K562 (cell line): ENCODE measurements around the gene DYNC1H1. TPM values are rescaled to one million over a fixed set of nuclear protein-coding genes. Genes with fewer than 3 reads are reported as not detected.

Experiments used
- CEBPZ ChIP-seq: fragments of 150-350 bp; IDR thresholded peaks from 2 replicates; pipeline ENCODE4 v1.6.1; 2014; ENCODE audit warnings: low read depth, mild to moderate bottlenecking, low read length, borderline replicate concordance
- CHAMP1 ChIP-seq: fragments of 450-650 bp; IDR thresholded peaks from 2 replicates; pipeline ENCODE4 v1.6.1; 2016; ENCODE audit warnings: mild to moderate bottlenecking
- CXXC5 ChIP-seq: fragments of 250-450 bp; sonication (Bioruptor Pico); IDR thresholded peaks from 2 replicates; pipeline ENCODE4 v1.8.0; 2022; ENCODE audit warnings: inconsistent platforms, mild to moderate bottlenecking, moderate library complexity
- DNMT1 ChIP-seq: fragments of 450-650 bp; IDR thresholded peaks from 2 replicates; pipeline ENCODE4 v1.6.1; 2016; ENCODE audit warnings: antibody characterized with exemption, mild to moderate bottlenecking
- FOXJ2 ChIP-seq: fragments of 200-800 bp; sonication (Bioruptor generic); IDR thresholded peaks from 2 replicates; pipeline ENCODE4 v1.6.1; 2016; ENCODE audit warnings: missing genetic modification characterization, missing compliant biosample characterization
- HLTF ChIP-seq: fragments of 450-650 bp; IDR thresholded peaks from 2 replicates; pipeline ENCODE4 v1.6.1; 2016
- ILF3 ChIP-seq: fragments of 450-650 bp; IDR thresholded peaks from 2 replicates; pipeline ENCODE4 v1.6.1; 2018; ENCODE audit warnings: antibody characterized with exemption, mild to moderate bottlenecking, moderate library complexity, borderline replicate concordance
- JUNB ChIP-seq: fragments of 450-650 bp; formaldehyde crosslinking; conservative IDR thresholded peaks from 2 replicates; pipeline ENCODE4 v1.4.0; 2020; ENCODE audit warnings: mild to moderate bottlenecking
- NCOA1 ChIP-seq: fragments of 450-650 bp; IDR thresholded peaks from 2 replicates; pipeline ENCODE4 v1.6.1; 2016; ENCODE audit warnings: low read depth
- NR2C1 ChIP-seq, 2 experiments: fragments of 450-650 bp; IDR thresholded peaks; 2 replicates each; pipeline ENCODE4 v1.6.1; 2017; ENCODE audit warnings: mild to moderate bottlenecking in 2 of 2, antibody characterized with exemption in 1 of 2, inconsistent platforms in 1 of 2, missing compliant biosample characterization in 1 of 2, missing genetic modification characterization in 1 of 2
- NR2C2 ChIP-seq, 2 experiments: fragments of 200-800 bp in 1 of 2; sonication (Bioruptor generic) in 1 of 2; sonication (generic) in 1 of 2; formaldehyde crosslinking in 1 of 2; IDR thresholded peaks; 2 replicates each; pipeline versions ENCODE4 v1.6.1 to v1.8.0; 2016 to 2022; ENCODE audit warnings: mild to moderate bottlenecking in 1 of 2, missing compliant biosample characterization in 1 of 2, missing genetic modification characterization in 1 of 2, missing genetic modification reagents in 1 of 2
- RERE ChIP-seq: sonication (generic); formaldehyde crosslinking; IDR thresholded peaks from 2 replicates; pipeline ENCODE4 v1.8.0; 2023; ENCODE audit warnings: missing genetic modification reagents, mild to moderate bottlenecking, borderline replicate concordance
- RFX1 ChIP-seq: fragments of 450-650 bp; IDR thresholded peaks from 2 replicates; pipeline ENCODE4 v1.6.1; 2016; ENCODE audit warnings: mild to moderate bottlenecking, moderate library complexity
- SOX6 ChIP-seq: fragments of 450-650 bp; IDR thresholded peaks from 2 replicates; pipeline ENCODE4 v1.6.1; 2014; ENCODE audit warnings: mild to moderate bottlenecking
- TAF15 ChIP-seq: fragments of 200-400 bp; formaldehyde crosslinking; IDR thresholded peaks from 2 replicates; pipeline ENCODE4 v1.6.1; 2017; ENCODE audit warnings: mild to moderate bottlenecking, low read depth, low read length, moderate library complexity
- ZNF75A ChIP-seq: fragments of 450-650 bp; formaldehyde crosslinking; IDR thresholded peaks from 2 replicates; pipeline ENCODE4 v1.4.0; 2020; ENCODE audit warnings: mild to moderate bottlenecking
- polyA plus RNA-seq, 8 experiments: library from polyadenylated mRNA; depleted of rRNA in 4 of 8; stranded (reverse) in 5 of 8; unstranded in 3 of 8; fragments of >200 nt; fragmentation: Nextera tagmentation in 2 of 8; fragmentation: Illumina TruSeq in 1 of 8; extraction: Ambion mirVana in 2 of 8; extraction: Trizol in 1 of 8; gene quantifications; 2 replicates each; pipeline versions ENCODE4 v1.2.1 to v1.2.3, GENCODE V29; 2011 to 2014; ENCODE audit warnings: inconsistent platforms in 1 of 8, missing spikeins in 1 of 8
- total RNA-seq, 7 experiments: library from RNA; depleted of rRNA in 6 of 7; stranded (reverse); fragments of >200 nt in 6 of 7; fragmentation: Illumina TruSeq in 2 of 7; extraction: Trizol in 2 of 7; gene quantifications; 2 replicates each; pipeline versions ENCODE4 v1.2.1 to v1.2.3, GENCODE V29; 2011 to 2021; ENCODE audit warnings: low replicate concordance in 1 of 7

Gene DYNC1H1
- total and polyA plus RNA-seq, 9 of the 15 experiments (the other 6 are each of a cell fraction or from before 2014, with no cell fraction given): 31.9 to 335 (median 115) TPM

GRCh38 chr14:102078831-102079699, 114.7 kb downstream of the DYNC1H1 start (continued):
- no peak for TF ChIP-seq NR2C1 (IDR thresholded peaks at IDR 0.05)
- no peak for TF ChIP-seq NR2C1 (tag; IDR thresholded peaks at IDR 0.05)
- TF ChIP-seq FOXJ2: no peak
- no peak for TF ChIP-seq RFX1
- no peak for TF ChIP-seq HLTF
- no peak for TF ChIP-seq NR2C2 (CRISPR knock-in tag; IDR thresholded peaks at IDR 0.05)
- TF ChIP-seq NR2C2 (tag; IDR thresholded peaks at IDR 0.05): no peak
- TF ChIP-seq TAF15: no peak
- no peak for TF ChIP-seq JUNB (CRISPR knock-in tag)
- TF ChIP-seq ZNF75A: no peak
- TF ChIP-seq CEBPZ: no peak
- no peak for TF ChIP-seq CHAMP1
- TF ChIP-seq ILF3: 0 out of 2 replicates have a peak, but pooled peaks have one; percentile 27
- TF ChIP-seq CXXC5 (CRISPR knock-in tag): no peak
- TF ChIP-seq SOX6: no peak
- TF ChIP-seq RERE (CRISPR knock-in tag): no peak
- no peak for TF ChIP-seq NCOA1
- no peak for TF ChIP-seq DNMT1
